HL-60 (cell line): ENCODE results near the gene TMEM50A.
"Not testable (repeated sequence)": the region's sequence is repeated elsewhere in the genome, so short reads cannot be mapped to it uniquely, and the experiment has no call there.

Source experiments
- CTCF ChIP-seq: IDR thresholded peaks from one replicate; pipeline ENCODE4 v1.5.1; 2011; ENCODE audit warnings: low read length, control low read depth, inconsistent platforms; ENCODE audit not compliant: insufficient read depth
- GABPA ChIP-seq: IDR thresholded peaks from 2 replicates; pipeline ENCODE4 v1.6.1; 2012; ENCODE audit warnings: low read depth
- POLR2AphosphoS5 ChIP-seq: IDR thresholded peaks from 2 replicates; pipeline ENCODE4 v1.6.1; 2012; ENCODE audit warnings: low read depth

DNA sequence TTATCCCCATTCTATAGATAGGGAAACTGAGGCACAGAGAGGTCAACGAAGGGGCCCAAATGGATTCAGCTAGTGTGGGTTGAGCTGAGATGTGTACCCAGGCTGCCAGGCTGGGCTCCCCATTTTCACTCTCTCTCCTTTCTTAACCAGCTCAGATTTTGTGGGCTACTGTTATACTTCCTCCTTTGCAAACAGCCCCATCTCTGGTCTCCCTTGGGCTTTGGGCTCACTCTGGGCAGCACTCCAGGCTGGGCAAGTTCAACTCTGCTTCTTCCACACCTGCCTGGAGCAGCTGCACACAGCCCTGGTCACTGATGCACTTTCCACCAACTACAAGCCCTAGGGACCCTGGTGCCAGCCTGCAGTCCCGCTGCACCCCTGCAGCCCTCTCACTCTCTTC, 59.9 kb downstream of the TMEM50A start:
- not testable (repeated sequence) for TF ChIP-seq CTCF, GABPA, POLR2AphosphoS5
